ENCODE results near the gene TFCP2L1. TPM values are rescaled to one million over a fixed set of nuclear protein-coding genes. Genes with fewer than 3 reads are reported as not detected.

The TFCP2L1 gene
- total RNA-seq, 2 experiments from 2014 or later: 0.03 to 0.06 TPM

DNA sequence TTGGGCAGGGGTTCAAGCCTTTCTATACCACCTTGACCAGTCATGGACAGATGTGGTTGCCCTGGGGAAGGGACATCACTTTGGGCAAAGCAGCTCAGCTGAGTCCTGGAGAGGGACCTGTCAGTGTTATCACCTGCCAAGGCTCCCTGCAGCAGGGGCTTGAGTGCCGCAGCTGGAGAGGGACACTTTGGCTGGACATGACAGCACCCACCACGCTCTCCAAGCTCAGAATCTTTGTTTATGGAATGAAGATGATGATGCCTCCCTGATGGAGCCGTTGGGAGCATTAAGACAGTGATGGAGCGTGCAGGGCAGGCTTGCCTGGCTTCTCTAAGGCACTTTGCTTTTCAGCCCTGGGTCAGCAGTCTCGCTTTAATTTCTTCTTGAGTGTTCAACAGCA is 4.3 kb upstream of the TFCP2L1 start:
- ATAC-seq (ENCODE audit: low read depth) (no peak), DNase-seq (no peak)
- no peaks in the 10 kb centered on the region for H3K4me1 Mint-ChIP-seq
- H3K4me3 Mint-ChIP-seq: no peak overlapping the region
- POLR2A ChIA-PET: no interaction called here
- no peaks in the 10 kb centered on the region for H3K9me3 Mint-ChIP-seq
- no peaks in the 10 kb centered on the region for H3K36me3 Mint-ChIP-seq
- peaks cover 20% of the 10 kb centered on the region for H3K27me3 Mint-ChIP-seq
- H3K27ac Mint-ChIP-seq: no peak overlapping the region

DNA sequence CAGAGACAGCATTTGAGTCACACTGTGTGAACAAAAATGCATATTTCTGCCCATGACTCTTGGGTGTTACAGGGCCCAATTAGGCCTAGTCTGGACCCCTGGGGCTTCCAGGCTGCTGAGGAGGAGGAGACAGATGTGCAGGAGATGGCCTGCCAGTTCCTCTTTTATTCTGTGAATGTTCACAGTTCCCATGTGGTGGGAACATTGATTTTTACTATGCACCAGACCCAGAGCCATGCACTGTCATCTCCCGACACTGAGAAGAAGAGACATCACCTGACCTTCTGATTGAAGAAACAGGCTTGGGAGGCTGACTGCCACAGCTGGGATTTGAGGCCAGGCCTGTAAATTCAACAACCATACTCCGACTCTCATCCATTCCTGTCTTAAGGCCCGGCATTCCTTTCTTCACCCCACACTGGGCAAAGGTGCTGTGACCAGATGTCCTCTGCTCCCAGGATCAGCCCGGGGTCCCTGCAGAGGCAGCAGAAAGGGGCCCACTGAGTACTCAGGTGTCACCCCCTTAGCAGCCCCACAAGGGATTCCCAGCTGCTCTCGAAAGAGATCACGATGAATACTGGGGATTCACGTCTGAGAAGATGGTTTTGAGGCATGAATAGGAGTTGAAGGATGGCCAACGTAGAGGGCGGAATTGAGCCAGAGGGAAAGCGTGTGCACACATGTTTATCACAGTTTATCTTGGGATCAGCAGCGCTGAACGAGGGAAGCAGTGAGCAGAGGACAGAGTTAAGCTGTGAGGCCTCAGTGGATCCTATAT is 3.6 kb upstream of the TFCP2L1 start:
- POLR2A ChIA-PET: no interaction called here
- ATAC-seq (ENCODE audit: low read depth) (no peak), DNase-seq (no peak)
- Mint-ChIP-seq H3K9me3 (no peaks in the 10 kb centered on the region), H3K27ac (no peak overlapping the region), H3K4me1 (no peaks in the 10 kb centered on the region), H3K36me3 (no peaks in the 10 kb centered on the region), H3K27me3 (peaks cover 26% of the 10 kb centered on the region), H3K4me3 (no peak overlapping the region)

DNA sequence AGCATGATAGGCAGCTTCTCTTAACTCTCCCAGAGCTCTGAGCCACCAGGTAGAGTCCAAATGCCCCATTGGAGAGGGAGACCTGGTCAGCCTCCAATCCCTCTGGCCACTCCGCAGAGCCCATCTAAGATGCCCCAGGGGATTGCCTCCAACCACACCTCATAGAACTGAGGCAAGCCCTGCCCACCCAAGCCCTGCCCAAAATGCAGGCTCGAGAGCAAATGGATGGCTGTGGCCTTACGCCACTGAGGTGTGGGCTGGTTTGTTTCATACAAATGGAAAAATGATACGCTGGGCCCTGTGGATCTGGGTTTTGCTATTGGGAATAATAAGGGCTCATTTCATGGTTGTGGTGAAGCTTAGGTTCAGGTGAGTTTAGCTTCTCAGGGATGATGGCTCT is 3.0 kb upstream of the TFCP2L1 start:
- Mint-ChIP-seq H3K27ac (no peak overlapping the region), H3K27me3 (peaks cover 33% of the 10 kb centered on the region), H3K4me1 (no peaks in the 10 kb centered on the region), H3K36me3 (no peaks in the 10 kb centered on the region), H3K9me3 (no peaks in the 10 kb centered on the region), H3K4me3 (no peak overlapping the region)
- ATAC-seq (ENCODE audit: low read depth): no peak
- DNase-seq: no peak
- POLR2A ChIA-PET: no interaction called here

DNA sequence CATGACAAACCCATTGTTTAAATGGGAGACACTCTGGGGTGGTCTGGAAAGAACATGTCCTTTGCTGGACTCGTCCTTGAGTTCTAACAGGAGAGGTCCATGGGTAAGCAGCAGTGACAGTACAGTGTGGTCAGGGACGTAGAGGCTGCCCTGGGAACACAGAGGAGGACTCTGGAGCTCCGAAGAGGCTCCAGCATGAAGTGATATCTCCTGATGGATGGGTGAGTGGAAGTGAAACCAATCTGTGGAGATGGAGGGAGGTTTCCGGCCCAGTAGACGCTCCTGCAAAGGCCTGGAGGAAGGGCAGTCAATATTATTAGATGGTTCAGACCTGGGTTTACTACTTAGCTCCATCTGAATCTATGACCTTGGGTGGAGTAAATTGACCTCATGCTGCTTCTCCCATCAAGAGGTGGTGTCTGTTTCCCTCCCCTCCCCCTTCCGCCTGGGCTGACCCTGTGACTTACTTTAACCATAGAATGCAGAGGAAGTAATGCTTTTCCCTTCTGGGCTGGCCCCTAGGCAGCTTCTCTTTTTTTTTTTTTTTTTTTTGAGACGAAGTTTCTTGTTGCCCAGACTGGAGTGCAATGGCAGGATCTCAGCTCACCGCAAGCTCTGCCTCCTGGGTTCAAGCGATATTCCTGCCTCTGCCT is 2.3 kb upstream of the TFCP2L1 start:
- Mint-ChIP-seq H3K27me3 (peaks cover 40% of the 10 kb centered on the region), H3K27ac (no peak overlapping the region), H3K9me3 (no peaks in the 10 kb centered on the region), H3K4me3 (no peak overlapping the region), H3K36me3 (no peaks in the 10 kb centered on the region), H3K4me1 (no peaks in the 10 kb centered on the region)
- ATAC-seq (ENCODE audit: low read depth) (no peak), DNase-seq (no peak)
- POLR2A ChIA-PET: no interaction called here

DNA sequence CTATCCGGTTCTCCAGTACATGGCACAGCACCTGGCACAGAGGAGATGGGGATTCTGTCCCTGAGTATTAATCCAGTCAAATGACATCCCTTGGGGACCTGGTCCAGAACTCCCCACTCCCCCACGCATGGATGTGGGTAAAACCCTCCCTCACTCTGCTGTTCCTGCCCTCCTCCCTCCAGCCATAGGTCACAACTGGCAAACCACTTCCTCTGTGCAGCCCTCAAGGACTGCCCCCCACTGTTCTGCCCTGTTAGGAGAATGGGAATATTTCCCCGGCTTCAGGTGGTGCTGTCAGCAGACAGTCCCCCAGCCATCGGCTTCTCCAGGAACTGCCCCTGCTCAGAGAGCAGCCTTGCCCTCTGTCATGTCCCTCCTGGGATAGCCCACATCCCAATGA is 1.5 kb upstream of the TFCP2L1 start:
- no peaks in the 10 kb centered on the region for H3K36me3 Mint-ChIP-seq
- H3K4me3 Mint-ChIP-seq: no peak overlapping the region
- POLR2A ChIA-PET: no interaction called here
- no peak for DNase-seq
- H3K27me3 Mint-ChIP-seq: peaks cover 43% of the 10 kb centered on the region
- no peaks in the 10 kb centered on the region for H3K9me3 Mint-ChIP-seq
- H3K27ac Mint-ChIP-seq: no peak overlapping the region
- H3K4me1 Mint-ChIP-seq: no peaks in the 10 kb centered on the region
- ATAC-seq (ENCODE audit: low read depth): no peak

DNA sequence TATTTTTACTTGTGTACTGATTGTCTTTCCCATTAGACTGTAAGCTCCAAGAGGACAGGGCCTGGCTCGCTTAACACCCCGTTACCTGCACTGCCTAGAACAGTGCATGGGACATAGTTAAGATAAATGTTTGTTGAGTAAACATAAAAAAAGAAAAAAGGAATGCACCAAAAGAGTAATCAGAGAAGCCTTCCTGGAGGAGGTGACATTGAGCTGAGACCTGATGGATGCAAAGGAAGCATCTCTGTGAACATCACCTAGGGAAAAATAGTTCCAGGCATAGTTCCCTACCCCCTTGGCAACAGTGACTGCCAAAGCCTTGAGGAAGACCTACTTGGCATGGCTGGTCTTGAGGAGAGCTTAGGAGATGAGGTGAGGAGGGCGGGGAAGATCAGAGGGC is 924 bp upstream of the TFCP2L1 start:
- DNase-seq (no peak), ATAC-seq (ENCODE audit: low read depth) (no peak)
- POLR2A ChIA-PET: no interaction called here
- Mint-ChIP-seq H3K27me3 (peaks cover 45% of the 10 kb centered on the region), H3K9me3 (no peaks in the 10 kb centered on the region), H3K27ac (no peak overlapping the region), H3K4me1 (no peaks in the 10 kb centered on the region), H3K4me3 (peak overlapping the region; percentile 75), H3K36me3 (no peaks in the 10 kb centered on the region)

DNA sequence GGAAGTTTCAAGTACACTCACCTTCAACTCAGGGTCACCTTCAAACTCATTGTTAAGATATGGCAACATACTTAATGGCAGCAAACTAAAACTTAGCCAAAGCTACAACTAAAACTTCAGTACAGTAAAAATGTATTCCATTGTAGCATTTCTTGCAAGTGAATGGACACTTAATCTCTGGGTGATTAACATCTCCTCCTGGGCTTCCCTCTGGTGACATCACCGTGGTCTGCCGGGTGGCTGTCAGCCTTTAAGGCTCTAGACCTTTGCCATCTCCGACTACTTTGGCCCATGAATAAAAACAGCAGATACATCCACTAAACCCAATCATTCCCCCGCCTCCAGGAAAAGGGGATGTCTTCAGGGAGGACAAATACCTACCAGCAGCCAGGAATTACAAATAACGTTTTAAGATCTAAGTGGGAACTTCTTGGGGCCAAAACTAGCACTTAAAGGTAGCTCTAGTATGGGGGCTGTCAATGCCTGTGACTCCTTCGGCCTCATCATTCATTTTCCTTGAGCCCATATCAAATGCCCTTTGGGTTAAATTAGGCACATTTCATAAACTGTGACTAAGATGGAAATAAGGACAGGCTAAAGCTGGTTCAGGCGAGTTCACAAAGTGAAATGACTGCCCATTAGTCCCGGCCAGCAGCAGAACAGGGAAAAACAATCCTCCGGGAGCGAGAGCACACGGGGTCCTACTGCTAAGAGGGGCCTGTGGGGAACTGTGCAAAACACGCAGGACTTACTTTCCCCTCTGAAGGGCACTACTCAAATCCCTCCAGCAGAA is 1.1 kb downstream of the TFCP2L1 start:
- no peak for DNase-seq
- H3K4me1 Mint-ChIP-seq: no peaks in the 10 kb centered on the region
- no peaks in the 10 kb centered on the region for H3K36me3 Mint-ChIP-seq
- H3K9me3 Mint-ChIP-seq: no peaks in the 10 kb centered on the region
- no peak for ATAC-seq (ENCODE audit: low read depth)
- POLR2A ChIA-PET: no interaction called here
- H3K27ac Mint-ChIP-seq: no peak overlapping the region
- H3K4me3 Mint-ChIP-seq: peak overlapping the region; percentile 48
- peaks cover 45% of the 10 kb centered on the region for H3K27me3 Mint-ChIP-seq

DNA sequence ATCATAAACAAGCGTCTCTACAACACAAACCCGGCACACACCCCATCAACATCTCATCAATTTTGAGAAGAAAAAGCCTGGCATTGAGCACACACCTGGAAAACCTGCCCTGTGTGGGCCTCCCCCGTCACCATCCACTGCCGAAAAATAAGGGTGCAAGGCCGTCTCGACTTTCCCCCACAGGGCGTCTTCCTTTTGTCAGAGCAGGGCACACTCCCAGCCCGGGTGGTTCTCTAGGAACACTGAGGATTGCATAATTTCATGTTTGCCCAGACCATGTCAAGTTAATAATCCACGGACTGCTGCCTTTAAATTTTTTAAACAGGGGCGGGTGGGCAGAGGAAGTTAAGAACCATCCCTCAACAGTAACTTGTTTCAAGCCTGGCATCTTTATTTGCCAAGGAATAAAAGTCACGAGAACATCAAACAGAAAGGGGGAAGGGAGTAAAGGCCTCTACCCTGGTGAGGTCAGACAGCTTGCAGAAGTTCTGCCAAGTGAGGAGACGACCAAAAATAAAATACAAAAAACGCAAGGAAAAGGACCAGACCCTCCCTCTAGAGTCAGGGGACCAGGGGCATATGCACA is 2.1 kb downstream of the TFCP2L1 start:
- ATAC-seq (ENCODE audit: low read depth): no peak
- no peak for DNase-seq
- POLR2A ChIA-PET: no interaction called here
- Mint-ChIP-seq H3K4me3 (no peak overlapping the region), H3K27me3 (peaks cover 44% of the 10 kb centered on the region), H3K9me3 (no peaks in the 10 kb centered on the region), H3K27ac (no peak overlapping the region), H3K36me3 (no peaks in the 10 kb centered on the region), H3K4me1 (no peaks in the 10 kb centered on the region)

DNA sequence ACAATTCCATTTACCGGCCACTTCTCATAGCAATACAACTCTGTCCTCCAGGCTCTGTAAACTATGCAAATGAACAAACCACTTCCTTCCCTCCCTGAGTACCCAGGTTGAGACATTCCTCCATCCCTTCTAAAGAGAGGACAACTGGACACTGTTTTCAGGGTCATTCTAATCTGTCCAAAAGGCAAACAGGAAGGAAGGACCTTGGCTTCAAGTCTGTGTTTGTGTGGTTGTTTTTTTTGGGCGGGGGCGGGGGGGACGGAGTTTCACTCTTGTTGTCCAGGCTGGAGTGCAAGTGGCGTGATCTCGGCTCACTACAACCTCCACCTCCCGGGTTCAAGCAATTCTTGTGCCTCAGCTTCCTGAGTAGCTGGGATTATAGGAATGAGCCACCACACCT is 3.3 kb downstream of the TFCP2L1 start:
- Mint-ChIP-seq H3K4me3 (no peak overlapping the region), H3K4me1 (no peaks in the 10 kb centered on the region), H3K27ac (no peak overlapping the region), H3K27me3 (peaks cover 46% of the 10 kb centered on the region), H3K36me3 (no peaks in the 10 kb centered on the region), H3K9me3 (no peaks in the 10 kb centered on the region)
- DNase-seq: no peak
- POLR2A ChIA-PET: interaction anchor here (0.7 kb wide), 1 partner anchor 35 kb away, joined by 6 read pairs; no protein-coding TSS in a partner anchor
- no peak for ATAC-seq (ENCODE audit: low read depth)

DNA sequence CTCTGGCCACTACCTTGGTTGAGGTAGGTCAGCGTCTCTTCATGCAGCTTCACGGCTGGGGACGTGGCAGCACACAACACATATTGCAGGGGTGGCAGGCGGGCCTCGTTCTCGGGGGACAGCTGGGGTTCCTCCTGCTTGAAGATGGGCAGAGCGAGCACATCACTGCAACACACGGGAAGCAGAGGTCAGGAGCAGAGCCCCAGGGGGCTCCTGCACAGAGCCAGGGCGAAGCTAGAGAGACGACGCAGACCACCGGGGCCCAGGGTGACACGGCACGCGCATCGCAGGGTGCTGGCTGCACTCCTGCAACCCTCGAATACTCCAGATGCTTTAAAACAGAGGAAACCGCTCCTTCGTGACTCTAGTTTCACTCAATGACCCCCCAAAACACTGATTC is 3.9 kb downstream of the TFCP2L1 start:
- DNase-seq (no peak), ATAC-seq (ENCODE audit: low read depth) (no peak)
- H3K27me3 Mint-ChIP-seq: peaks cover 40% of the 10 kb centered on the region
- H3K4me3 Mint-ChIP-seq: no peak overlapping the region
- H3K4me1 Mint-ChIP-seq: no peaks in the 10 kb centered on the region
- POLR2A ChIA-PET: no interaction called here
- no peak overlapping the region for H3K27ac Mint-ChIP-seq
- H3K36me3 Mint-ChIP-seq: no peaks in the 10 kb centered on the region
- H3K9me3 Mint-ChIP-seq: no peaks in the 10 kb centered on the region

DNA sequence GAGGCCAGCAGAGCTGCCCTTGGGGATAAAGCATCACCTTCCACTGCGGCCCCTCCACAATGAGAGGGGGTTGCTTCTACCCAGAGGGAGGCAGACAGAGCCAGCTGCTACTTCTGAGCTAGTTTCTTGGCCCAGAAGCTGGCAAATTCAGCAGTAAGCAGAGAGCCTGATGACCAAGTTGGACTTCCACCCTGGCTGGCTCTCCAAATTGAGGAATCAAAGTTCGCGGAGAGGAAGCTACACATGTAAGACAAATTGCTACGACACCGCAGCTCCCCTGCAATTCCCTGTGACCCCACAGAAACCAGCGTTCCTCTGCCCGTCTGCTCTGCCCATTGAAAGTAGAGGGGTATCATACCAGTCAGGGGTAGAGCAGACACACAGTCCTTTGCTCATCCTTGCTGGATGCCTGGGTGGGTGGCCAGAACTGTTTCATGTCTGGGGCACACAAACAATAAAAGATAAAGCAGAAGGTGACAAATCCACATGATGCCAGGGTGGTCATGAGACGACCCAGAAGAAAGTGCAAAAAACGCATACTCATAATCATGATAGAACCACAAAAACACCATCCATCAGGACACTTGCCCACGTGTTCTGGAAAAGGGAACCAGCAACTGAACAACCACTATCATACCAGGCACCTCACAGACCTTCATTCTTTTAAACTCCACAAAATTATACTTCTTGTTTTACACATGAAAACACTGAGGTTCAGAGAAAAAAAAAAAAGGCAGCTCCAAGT is 5.4 kb downstream of the TFCP2L1 start:
- DNase-seq: no peak
- no peak for ATAC-seq (ENCODE audit: low read depth)
- H3K4me3 Mint-ChIP-seq: no peak overlapping the region
- no peaks in the 10 kb centered on the region for H3K9me3 Mint-ChIP-seq
- H3K36me3 Mint-ChIP-seq: no peaks in the 10 kb centered on the region
- no peaks in the 10 kb centered on the region for H3K4me1 Mint-ChIP-seq
- H3K27ac Mint-ChIP-seq: no peak overlapping the region
- POLR2A ChIA-PET: no interaction called here
- H3K27me3 Mint-ChIP-seq: peaks cover 32% of the 10 kb centered on the region

DNA sequence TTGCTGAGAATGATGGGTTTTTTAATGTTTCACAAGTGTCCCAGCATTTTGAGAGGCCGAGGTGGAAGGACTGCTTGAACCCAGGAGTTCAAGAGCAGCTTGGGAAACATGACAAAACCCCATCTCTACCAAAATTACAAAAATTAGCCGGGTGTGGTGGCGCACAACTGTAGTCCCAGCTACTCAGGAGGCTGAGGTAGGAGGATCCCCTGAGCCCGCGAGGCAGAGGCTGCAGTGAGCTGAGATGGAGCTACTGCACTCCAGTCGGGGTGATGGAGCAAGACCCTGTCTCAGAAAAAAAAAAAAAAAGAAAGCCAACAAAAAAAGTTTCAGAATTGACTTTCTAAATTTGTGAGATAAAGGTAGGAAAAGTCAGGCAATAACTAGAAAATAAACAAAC is 8.7 kb downstream of the TFCP2L1 start:
- DNase-seq: no peak
- no peaks in the 10 kb centered on the region for H3K9me3 Mint-ChIP-seq
- ATAC-seq (ENCODE audit: low read depth): no peak
- POLR2A ChIA-PET: interaction anchor here (1.1 kb wide), 1 partner anchor 37 kb away, joined by 3 read pairs; no protein-coding TSS in a partner anchor
- no peaks in the 10 kb centered on the region for H3K4me1 Mint-ChIP-seq
- no peaks in the 10 kb centered on the region for H3K36me3 Mint-ChIP-seq
- H3K27ac Mint-ChIP-seq: no peak overlapping the region
- H3K27me3 Mint-ChIP-seq: peaks cover 8% of the 10 kb centered on the region
- no peak overlapping the region for H3K4me3 Mint-ChIP-seq

DNA sequence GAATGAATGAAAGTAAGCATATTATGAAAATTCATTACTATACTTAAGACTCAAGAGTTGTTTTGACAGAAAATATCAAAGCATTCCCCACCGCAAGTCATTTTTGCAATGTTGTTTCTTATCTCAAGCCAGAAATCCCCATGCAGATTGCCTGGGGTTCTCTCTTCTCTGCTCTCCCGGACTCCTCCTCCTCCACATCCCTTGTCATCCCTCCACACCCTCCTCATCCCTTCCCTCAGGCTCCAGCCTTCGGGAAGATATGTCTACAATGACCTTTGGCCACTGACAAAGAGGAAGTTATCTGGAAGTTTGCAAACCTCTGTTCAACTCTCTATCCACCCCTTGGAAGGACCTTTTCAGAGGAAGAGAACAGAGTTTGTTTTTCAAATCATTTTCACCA is 11.9 kb downstream of the TFCP2L1 start:
- POLR2A ChIA-PET: no interaction called here
- H3K9me3 Mint-ChIP-seq: no peaks in the 10 kb centered on the region
- no peak for ATAC-seq (ENCODE audit: low read depth)
- no peak overlapping the region for H3K4me3 Mint-ChIP-seq
- no peaks in the 10 kb centered on the region for H3K36me3 Mint-ChIP-seq
- no peak for DNase-seq
- H3K27me3 Mint-ChIP-seq: peaks cover 7% of the 10 kb centered on the region
- H3K27ac Mint-ChIP-seq: no peak overlapping the region
- H3K4me1 Mint-ChIP-seq: no peaks in the 10 kb centered on the region
